Measurements from ENCODE around the gene SPAG5.
A peak's percentile ranks its signal among the peaks of the same experiment; 100 is the strongest.
"Not testable (repeated sequence)": the region's sequence is repeated elsewhere in the genome, so short reads cannot be mapped to it uniquely, and the experiment has no call there.

SPAG5 gene

DNA sequence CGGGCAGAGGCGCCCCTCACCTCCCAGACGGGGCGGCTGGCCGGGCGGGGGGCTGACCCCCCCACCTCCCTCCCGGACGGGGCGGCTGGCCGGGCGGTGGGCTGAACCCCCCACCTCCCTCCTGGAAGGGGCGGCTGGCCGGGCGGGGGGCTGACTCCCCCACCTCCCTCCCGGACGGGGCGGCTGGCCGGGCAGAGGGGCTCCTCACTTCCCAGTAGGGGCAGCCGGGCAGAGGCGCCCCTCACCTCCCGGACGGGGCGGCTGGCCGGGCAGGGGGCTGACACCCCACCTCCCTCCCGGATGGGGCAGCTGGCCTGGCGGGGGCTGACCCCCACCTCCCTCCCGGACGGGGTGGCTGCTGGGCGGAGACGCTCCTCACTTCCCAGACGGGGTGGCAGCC, 5.2 kb upstream of the SPAG5 start:
- DNase-seq (ENCODE audit: low spot score) = not testable (repeated sequence)

DNA sequence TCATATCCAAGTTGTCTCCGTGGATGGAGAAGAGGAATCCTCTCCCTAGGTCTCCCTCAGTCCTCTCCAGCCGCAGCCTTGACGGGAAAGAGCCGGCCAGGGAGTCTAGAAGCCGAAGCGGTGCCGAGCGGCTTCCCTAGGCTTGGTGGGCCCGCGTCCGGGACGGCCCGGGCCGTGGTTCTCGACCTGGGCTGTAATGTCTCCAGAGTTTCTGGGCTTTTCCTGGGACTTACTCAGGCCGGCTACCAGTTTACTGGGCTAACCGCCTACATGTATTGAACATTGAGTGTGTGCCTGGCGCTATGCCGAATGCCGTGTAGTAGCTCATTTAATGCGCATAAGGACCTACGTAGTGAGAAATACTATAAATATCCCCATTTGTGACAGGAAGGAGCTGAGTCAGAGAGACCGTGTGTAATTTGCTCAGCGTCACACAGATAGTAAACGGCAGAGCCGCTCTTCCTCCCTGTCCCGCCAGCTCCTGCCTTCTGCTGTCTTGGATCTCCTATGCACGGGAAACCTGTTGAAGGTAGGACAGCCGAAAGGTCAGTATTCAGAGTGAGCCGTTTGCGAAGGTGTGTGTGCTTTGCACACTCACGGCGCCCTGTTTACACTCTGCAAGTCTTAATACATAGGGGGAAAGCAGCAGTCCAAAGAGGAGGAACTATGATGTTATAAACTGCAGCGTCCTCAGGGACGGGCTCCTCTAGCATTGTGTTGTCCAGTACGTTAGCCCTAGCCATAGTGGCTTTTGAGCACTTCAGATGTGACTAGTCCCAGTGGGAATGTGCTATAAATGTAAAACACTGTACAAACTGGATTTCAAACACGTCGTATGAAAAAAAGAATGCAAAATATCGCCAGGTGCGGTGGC, 723 bp upstream of the SPAG5 start:
- DNase-seq (ENCODE audit: low spot score) = peak; percentile 72

DNA sequence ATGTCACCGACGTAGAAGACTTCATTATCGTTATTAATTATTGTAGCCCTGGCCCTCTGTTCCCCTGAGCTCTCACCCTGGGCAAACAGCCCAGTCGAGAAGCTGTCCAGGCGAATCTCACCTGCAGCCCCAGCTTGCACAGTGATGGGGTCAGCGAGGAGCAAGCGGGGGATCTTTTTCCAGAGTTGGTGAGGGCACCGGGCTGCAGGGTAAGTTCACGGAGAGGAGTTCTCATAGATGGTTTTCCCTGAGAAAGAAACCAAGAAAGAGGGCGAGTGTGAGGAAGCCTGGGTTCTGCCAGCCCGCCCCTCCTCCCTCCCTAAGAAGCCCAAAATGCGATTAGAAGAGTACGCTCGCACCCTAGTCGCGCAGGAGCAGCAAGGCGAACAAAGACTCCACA, 436 bp downstream of the SPAG5 start:
- no peak for DNase-seq (ENCODE audit: low spot score)

DNA sequence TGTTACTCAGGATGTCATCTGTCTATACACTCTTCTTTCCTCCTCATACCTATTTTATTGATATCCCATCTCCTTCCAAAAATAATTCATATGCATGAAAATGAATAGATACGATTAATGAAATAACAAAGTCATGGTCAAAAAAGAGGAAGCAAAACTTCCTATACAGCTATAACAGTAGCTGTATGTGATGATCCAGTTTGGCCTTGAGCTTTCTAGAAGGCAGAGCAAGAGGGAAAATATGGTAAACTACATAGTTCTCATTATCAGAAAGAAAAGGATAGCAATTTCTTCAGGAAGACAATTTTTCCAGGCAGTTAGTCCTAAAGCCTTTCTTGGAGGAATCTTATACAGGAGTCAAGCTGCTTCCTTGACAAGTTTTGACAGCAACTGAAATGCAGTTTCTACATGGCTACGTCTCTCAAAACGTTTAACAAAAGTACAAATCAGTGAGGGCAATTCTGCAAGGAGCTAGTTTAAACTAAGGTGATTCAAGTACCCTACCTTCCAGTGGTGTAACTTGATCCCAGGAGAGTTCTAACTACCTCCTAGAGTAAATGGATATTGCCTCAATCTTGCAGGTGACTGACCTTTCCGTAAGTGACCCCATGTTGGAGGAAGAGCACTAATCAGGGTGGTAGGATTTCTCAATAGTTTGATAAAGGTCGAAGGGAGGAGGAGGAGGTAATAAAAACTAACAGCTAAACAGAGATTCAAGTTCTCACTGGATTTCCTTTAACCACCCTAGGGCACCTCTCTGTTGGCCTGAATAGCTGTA, 1.0 kb downstream of the SPAG5 start:
- DNase-seq (ENCODE audit: low spot score) = no peak

DNA sequence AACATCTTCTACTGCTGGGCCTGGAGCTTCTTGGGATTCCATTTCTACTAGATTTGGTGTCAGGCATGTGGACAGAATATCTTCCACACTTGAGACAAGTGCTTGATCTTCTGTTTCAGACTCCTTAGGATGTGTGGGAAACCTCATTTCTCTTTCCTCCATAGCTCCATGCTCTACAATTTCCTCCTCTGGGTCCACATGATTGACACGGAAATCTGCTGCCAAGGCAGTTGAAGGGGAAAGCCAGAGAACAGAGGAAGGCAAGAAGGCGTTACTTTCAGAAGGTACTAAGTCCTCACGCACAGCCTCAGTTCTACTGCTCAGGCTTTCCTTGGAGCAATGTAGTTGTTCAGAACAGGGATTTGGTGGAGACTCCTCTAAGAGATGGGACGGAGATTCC, 6.6 kb downstream of the SPAG5 start:
- no peak for DNase-seq (ENCODE audit: low spot score)

DNA sequence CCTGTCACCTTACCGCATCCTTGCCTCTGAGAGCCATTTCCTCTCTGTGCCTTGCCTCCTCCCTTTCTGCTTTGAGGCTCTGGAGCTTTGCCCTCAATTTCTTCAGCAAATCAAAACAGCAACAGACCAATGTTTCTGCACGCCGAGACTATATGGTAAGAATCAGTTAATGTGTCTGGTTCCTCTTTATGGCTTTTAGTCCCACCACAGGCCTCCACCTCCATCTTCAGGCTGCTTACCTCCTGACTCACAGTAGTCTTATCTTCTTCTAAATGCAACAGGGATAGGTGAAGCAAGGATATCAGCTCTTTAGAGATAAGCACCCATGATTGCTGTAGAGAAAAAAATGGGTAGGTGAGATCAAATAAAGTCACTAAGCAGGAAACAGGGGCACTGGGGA, 13.0 kb downstream of the SPAG5 start:
- no peak for DNase-seq (ENCODE audit: low spot score)

DNA sequence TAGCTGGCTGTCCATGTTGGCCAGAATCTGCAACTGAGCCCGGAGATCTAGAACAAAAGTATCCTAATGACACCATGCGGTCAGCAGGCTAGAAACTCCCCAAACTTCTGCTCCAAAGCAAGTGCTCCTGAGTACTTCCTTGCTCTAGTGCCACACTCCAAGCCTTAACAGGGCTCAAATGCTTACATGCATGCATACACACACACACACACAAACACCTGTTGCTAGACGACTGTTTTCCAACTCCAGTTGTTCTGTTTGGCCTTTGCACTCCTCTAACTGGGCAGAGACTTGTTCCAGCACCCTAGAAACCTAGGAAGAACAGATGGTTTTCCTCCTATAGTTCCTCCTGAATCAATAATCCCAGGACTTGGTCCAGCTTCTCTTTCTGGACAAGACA, 14.4 kb downstream of the SPAG5 start:
- DNase-seq (ENCODE audit: low spot score) = no peak

DNA sequence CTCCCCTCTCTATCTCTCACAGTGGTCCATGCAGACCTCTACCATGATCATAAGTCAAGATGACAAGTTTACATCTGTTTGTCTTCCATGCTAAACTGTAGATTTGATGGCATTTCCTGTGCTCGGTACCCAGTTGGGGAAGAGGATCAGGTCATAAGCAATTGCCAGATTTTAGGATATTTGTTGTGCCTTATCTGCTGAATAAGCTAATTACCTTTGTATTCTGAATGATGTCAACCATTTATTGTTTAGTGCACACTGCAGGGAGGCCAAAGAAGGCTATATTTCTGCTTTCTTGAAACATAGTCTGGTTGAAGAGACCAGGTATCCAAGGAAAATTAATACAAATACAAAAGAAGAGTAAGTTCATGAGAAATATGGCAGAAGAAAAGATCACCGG, 16.3 kb downstream of the SPAG5 start:
- no peak for DNase-seq (ENCODE audit: low spot score)

DNA sequence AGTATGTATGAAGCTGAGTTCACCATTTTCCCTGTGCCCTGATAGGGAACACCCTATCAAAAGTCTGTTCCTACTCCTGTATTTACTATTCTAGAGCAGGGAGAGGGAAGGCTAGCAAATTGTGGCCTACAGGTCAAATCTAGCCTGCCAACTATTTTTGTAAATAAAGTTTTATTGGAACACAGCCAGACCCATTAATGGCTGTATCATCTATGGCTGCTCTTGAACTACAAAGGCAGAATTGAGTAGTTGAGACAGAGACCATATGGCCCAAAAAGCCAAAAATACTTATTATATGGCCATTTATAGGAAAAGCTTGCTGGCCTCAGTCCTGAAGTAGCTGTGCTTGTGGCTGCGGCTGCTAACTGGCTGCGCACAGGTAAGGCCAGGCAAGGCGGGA, 17.9 kb downstream of the SPAG5 start:
- DNase-seq (ENCODE audit: low spot score) = no peak

DNA sequence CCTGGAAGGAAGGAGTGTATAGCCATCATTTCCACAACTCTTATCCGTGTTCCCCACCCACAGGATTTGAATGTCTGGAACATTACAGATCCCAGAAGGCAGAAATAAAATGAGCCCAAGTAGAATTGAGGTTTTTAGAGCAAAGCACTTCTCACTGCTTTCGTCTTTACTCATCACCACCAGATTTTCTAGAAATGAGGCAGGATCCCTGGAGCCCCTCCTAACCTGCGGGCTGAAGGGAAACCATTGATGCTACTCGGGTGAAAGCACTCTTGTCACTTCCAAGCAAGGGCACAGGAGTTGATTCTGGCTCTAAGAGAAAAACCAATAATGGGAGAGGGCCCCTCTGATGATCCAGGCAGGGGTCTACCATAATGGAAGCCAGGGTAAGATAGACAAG, 19.3 kb downstream of the SPAG5 start:
- no peak for DNase-seq (ENCODE audit: low spot score)

DNA sequence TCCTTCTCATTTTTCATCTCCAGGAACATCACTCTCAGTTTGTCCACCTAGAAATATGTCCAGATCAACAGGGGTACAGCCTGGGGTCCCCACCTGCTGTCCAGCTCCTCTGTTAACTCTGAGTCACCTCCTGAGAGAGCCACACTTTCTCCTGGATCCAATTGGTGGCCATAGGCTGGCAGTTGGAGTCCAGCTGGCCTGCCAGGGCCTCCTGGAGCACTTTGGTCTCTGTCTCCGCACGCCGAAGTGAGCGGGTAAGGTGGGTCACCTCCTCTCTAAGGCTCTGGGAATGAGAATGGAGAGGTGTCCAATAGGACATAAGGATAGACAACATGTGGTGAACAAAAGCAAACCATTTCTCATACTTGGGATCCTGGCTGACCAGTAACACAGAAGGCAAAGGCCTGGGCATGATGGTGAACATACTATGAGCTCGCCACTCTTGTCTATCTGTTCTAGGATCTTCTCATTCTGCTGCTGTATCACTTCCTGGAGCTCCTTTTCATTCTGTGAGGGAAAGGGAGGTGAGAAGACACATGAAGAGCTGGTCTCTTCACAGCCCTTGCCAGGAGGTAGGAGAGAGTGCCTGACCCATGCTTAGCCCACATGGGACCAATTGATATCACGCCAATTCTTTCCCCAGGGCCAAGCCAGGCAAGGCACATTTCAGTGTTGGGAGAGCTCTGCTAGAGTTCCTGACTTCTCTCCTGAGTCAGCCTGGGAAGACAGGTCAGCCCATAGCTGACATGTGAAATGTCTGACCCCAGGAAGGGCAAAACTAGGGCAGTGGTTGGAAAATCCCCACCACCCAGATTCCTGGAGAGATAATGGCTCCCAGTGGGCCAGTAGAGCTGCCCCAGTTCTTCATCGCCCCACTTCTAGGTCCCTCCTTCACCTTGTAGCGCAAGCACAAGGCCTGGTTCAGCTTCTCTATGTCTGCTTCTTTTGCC, 20.3 kb downstream of the SPAG5 start:
- no peak for DNase-seq (ENCODE audit: low spot score)

DNA sequence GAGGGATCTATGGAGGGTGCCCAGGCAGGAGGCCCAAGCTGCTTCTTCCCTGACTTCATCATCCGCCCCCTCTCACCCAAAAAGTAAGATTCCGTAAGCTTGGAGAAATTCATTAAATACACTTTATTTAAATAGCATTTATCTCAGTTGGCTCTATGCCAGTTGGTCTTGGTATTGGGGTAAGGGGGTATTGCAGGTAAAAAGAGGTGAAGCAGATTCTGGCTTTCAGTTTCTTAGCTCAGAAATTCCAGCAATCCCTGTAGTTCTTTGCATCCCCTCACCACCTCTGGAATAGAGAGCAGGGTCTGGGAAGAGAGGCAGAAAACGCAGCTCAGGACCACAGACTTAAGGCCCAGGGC, 21.4 kb downstream of the SPAG5 start:
- no peak for DNase-seq (ENCODE audit: low spot score)

DNA sequence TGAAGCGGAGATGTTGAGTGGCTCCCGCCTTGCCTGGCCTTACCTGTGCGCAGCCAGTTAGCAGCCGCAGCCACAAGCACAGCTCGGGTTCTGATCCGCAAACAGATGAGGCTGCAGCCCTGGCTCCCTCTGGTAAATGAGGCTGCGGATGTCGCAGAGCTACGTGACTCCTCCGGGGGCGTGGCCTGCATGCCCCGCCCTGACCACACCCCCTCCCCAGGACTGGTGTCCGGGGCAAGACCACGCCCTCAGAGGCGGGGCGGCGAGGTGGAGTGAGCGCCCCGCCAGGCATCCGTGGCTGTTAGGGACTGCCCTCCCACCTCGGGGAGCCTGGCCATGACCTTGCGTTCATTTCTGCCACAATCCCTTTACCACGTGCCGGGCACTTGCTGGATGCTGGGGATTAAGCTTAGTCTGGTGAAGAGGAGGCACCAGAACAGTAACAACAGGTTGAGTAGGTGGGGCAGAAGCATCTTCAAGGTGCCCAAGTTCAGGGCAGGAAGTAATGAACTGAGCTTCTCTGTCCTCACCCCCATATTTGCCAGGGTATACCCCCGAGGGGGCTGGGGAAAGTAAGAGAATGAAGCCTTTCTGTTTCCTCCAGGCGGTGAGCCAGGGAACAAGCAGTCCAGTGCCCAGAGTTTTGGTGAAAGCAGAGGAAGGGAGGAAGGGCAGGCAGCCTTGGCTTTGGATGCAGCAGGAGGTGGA, 21.9 kb downstream of the SPAG5 start, which contains the start of gene ALDOC:
Gene ALDOC (minus strand): TSS at position 138 of the 708 bp plus-strand sequence. CDS start 1,363 bp downstream, outside the sequence.
- peak; percentile 98 for DNase-seq (ENCODE audit: low spot score)

DNA sequence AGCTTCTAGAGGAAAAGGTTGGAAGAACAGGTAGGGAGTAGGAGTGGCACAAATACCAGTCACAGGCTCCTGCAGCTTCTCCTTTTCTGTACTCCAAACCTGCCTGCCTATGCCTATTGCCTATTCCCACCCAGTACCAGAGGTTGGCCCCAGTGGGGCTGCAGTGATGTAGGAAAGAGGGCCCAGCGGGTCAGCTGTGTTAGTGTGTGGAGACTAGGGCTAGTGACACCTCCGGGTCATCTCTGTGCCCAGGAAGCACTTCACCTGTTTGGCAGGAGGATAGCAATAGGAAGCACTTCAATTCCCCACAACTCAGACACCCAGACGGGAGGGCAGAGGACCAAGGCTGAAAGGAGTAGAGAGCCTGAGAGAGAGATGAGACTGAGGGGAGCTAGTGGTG, 22.8 kb downstream of the SPAG5 start:
- not testable (repeated sequence) for DNase-seq (ENCODE audit: low spot score)

DNA sequence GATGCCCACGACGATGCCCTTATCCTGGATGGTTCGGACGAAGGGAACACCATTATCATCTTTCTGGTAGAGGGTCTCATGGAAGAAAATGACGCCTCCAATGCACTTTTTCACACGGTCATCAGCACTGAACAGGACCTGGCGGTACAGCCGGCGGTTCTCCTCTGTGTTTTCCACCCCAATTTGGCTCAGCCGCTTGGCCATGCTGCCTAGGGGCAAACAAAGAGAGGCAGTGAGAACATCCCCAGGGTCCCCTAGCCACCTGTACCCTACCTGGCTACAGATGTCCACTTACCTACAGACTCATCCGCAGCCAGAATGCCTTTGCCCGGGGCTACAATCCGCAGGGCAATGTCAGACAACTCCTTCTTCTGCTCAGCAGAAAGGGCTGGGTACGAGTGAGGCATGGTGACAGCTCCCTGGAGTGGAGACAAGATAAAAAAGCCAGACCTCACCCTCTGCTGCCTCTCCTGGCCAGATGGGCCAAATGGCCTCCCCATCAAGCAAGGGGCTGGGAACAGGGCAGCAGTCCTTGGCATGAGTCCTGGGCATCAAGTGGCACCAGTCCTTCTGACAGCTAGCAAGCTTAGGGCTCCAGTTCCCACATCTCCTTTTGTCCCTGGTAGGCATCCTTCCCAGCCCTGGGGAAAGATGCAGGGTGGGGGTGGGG, 23.6 kb downstream of the SPAG5 start:
- no peak for DNase-seq (ENCODE audit: low spot score)

DNA sequence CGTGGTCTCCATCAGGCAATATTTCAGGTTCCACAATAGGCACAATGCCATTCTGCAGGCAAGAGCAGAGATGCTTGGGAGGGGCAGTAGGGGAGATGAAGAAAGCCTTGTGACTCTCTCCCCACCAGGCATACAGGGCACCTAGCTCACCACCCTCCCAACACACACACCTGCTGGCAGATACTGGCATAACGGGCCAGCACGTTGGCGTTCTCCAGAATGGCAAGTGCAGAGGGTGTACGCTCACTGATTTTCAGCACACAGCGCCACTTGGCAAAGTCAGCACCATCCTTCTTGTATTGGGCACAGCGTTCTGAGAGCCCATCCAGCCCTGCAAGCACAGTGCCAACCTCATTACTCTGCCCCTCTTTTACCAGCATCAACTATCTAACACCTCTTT, 24.3 kb downstream of the SPAG5 start:
- DNase-seq (ENCODE audit: low spot score) = no peak

DNA sequence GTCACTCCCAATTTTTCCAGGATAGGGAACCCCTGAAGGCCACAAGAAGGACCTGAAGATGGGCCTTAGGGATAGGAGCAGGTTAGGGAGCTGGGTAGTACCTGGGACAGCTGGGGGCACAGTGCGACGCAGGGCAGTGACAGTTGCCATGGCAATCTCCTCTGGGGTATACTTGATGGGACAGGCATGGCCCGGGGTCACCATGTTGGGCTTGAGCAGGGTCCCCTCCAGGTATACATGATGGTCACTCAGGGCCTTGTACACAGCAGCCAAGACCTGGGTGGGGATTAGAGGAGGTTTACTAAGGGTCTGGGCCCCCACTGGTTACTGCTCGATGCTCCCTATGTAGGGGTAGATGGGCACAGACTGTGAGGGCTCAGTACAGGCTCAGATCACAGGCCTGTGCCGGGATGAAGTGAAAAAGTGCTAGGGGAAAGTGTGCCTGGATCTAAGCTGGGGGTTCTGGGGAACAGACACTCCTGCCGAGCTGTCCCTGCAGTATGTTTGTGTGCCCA, 24.8 kb downstream of the SPAG5 start:
- no peak for DNase-seq (ENCODE audit: low spot score)

DNA sequence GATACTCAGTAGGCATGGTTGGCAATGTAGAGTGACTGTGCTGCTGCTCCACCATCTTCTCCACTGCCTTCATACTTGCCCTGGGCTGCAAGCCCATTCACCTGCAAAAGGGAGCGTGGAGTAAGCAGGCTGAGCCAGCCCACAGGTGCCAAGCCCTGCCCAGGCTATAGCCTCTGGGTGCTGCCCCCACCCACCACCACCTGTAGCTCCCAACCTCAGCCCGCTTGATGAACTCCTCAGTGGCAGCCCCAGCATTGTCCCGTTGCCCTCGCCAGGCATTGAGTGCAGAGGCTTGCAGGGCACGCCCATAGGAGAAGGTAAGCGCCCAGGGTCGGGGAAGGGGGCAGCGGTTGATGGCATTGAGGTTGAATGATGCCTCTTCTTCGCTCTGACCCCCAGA, 25.3 kb downstream of the SPAG5 start:
- no peak for DNase-seq (ENCODE audit: low spot score)

DNA sequence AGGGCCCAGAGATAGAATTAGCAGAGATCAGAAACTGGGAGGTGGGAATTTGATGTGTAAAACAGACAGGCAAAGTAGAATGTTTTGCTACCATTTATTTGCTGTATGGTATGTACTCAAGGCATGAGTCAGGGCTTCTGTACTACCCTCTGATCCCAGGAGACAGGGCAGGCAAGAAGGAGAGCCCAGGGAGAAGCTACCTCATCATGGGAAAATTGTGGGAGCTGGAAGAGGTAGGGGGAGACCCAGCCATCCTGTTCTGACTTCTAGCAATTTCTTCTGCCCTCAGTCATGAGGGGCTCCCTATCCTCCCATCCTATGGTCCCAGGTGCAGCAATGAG, 25.8 kb downstream of the SPAG5 start:
- DNase-seq (ENCODE audit: low spot score) = no peak

DNA sequence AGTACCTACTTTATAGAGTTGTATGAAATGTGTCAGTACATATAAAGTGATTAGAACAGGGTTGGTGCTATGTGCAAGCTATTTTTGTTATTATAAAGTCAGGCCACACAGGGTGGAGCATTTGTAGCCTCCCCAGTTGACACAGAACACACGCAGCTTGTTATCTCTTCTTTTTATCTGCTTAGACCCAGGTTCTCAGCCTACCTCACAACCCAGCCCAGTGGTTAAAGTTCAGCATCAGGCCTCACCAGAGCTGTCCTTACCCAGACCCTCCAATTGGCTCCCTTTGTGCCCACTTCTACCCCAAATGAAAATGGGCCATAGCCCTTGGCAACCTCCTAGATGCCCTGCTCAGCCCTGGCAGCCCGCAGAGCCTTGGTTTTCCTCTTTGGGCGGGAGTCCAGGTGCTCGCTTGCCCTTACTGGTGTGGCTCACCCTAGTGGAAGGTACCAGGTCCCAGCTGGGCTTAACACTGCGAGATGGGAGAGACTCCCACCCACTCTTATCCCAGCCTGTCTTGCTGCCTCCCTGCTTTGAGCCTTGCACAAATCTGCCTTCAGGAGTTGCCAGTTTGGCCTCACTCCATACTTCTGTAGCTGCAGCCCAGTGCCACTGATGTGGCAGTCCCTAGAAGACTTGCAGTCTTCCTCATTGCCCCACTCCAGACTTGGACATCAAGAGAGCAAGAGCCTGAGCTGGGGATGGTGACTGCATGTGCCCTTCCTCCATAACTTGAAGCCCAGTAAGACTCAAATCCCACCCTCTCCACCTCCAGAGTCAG, 26.4 kb downstream of the SPAG5 start:
- no peak for DNase-seq (ENCODE audit: low spot score)
